ENCODE measurements around the gene CSF3R.
"Not testable (repeated sequence)": the region's sequence is repeated elsewhere in the genome, so short reads cannot be mapped to it uniquely, and the experiment has no call there.

The CSF3R gene

DNA sequence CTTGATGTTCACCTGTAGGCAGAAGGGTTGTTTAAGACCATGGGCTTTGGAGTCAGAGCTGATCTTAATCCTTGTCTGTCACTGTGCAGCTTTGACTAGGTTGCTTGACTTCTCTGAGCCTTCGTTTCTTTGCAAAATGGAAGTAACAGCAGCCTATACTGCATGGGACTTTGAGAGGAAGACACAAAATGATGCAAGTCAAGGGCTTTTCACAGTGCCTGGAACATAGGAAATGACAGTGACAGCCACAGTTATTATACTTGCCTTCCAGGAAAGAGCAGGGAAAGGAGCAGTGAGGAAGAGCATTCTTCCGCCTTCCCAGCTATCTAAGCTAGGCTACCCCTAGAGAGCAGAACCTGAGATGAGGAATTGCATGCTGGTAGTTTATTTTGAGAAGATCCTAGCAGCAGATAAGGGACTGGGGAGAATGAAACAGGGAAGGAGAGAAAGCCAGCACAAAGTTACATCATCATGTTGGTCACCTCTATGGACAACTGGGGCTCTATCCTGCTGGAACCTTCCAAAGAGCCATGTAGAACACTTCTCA is 3.1 kb downstream of the CSF3R start:
- Histone ChIP-seq H4K20me1 (ENCODE audit: control insufficient read depth, insufficient read depth, low read depth, low read length) (no peaks in the 10 kb centered on the region), H3K9me3 (ENCODE audit: control insufficient read depth, insufficient read depth, low read length) (no peaks in the 10 kb centered on the region), H3K27ac (ENCODE audit: low read depth, low read length) (no peak overlapping the region), H3K36me3 (ENCODE audit: control insufficient read depth, low read length) (no peaks in the 10 kb centered on the region), H3K79me2 (ENCODE audit: control insufficient read depth, low read length) (no peaks in the 10 kb centered on the region), H3K27me3 (ENCODE audit: control insufficient read depth, low read length) (peaks cover 4% of the 10 kb centered on the region), H3K4me2 (ENCODE audit: low read length) (no peak overlapping the region), H3F3A (ENCODE audit: control insufficient read depth, insufficient read depth) (peaks cover 7% of the 10 kb centered on the region; the same call in 1 of the 2 replicates), H3K4me1 (ENCODE audit: control insufficient read depth, low read length) (peaks cover 12% of the 10 kb centered on the region), H3K9me2 (replicated peaks; ENCODE audit: control insufficient read depth, low read length) (no peaks in the 10 kb centered on the region), H3K4me3 (ENCODE audit: low read length) (no peak overlapping the region)
- TF ChIP-seq, protein P1, sequence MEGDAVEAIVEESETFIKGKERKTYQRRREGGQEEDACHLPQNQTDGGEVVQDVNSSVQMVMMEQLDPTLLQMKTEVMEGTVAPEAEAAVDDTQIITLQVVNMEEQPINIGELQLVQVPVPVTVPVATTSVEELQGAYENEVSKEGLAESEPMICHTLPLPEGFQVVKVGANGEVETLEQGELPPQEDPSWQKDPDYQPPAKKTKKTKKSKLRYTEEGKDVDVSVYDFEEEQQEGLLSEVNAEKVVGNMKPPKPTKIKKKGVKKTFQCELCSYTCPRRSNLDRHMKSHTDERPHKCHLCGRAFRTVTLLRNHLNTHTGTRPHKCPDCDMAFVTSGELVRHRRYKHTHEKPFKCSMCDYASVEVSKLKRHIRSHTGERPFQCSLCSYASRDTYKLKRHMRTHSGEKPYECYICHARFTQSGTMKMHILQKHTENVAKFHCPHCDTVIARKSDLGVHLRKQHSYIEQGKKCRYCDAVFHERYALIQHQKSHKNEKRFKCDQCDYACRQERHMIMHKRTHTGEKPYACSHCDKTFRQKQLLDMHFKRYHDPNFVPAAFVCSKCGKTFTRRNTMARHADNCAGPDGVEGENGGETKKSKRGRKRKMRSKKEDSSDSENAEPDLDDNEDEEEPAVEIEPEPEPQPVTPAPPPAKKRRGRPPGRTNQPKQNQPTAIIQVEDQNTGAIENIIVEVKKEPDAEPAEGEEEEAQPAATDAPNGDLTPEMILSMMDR (IDR thresholded peaks at IDR 0.05; ENCODE audit: low read depth, low read length, poor library complexity, severe bottlenecking) = no peak
- no peak for TF ChIP-seq EZH2phosphoT487 (IDR thresholded peaks at IDR 0.05; ENCODE audit: borderline replicate concordance, low read length)

DNA sequence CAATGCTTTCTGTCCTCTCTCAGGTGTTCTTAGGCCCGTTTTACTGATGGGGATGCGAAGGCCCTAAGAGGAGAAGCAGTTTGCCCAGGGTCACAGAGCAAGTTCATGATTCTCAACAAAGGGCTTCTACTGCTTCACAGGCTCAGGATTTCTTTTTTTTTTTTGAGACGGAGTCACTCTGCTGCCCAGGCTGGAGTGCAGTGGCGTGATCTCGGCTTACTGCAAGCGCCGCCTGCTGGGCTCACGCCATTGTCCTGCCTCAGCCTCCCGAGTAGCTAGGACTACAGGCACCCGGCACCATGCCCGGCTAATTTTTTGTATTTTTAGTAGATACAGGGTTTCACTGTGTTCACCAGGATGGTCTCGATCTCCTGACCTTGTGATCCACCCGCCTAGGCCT is 5.1 kb downstream of the CSF3R start:
- H3K79me2 ChIP-seq (ENCODE audit: control insufficient read depth, low read length); H3K36me3 ChIP-seq (ENCODE audit: control insufficient read depth, low read length); H3K27ac ChIP-seq (ENCODE audit: low read depth, low read length); H3K4me3 ChIP-seq (ENCODE audit: low read length); H3K9me2 ChIP-seq (replicated peaks; ENCODE audit: control insufficient read depth, low read length); H3K27me3 ChIP-seq (ENCODE audit: control insufficient read depth, low read length); H3K9me3 ChIP-seq (ENCODE audit: control insufficient read depth, insufficient read depth, low read length); H3K4me2 ChIP-seq (ENCODE audit: low read length); H4K20me1 ChIP-seq (ENCODE audit: control insufficient read depth, insufficient read depth, low read depth, low read length); H3F3A ChIP-seq (ENCODE audit: control insufficient read depth, insufficient read depth): not testable (repeated sequence)
- H3K4me1 ChIP-seq (ENCODE audit: control insufficient read depth, low read length) = peaks cover 20% of the 10 kb centered on the region

DNA sequence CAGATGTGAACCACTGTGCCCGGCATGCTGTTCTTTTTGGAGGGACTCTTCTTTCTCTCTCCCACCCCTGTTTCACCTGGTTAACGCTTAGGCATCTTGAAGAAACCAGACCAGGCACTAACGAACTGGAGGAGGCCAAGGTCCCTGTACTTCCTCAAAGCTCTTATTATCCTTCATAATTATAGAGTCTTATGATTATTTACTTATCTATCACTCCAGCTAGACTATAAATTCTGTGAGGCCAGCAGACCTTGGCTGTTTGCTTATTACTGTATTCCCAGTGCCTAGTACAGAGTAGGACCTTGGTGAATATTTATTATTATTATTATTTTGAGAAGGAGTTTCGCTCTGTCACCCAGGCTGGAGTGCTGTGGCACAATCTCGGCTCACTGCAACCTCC is 5.8 kb downstream of the CSF3R start:
- peaks cover 4% of the 10 kb centered on the region for H3K27me3 ChIP-seq (ENCODE audit: control insufficient read depth, low read length)
- H4K20me1 ChIP-seq (ENCODE audit: control insufficient read depth, insufficient read depth, low read depth, low read length) = no peaks in the 10 kb centered on the region
- no peaks in the 10 kb centered on the region for H3K36me3 ChIP-seq (ENCODE audit: control insufficient read depth, low read length)
- TF ChIP-seq EZH2phosphoT487 (IDR thresholded peaks at IDR 0.05; ENCODE audit: borderline replicate concordance, low read length) = no peak
- TF ChIP-seq, protein P1 (IDR thresholded peaks at IDR 0.05; ENCODE audit: low read depth, low read length, poor library complexity, severe bottlenecking) = no peak
- H3F3A ChIP-seq (ENCODE audit: control insufficient read depth, insufficient read depth) = no peaks in the 10 kb centered on the region
- no peaks in the 10 kb centered on the region for H3K9me2 ChIP-seq (replicated peaks; ENCODE audit: control insufficient read depth, low read length)
- no peak overlapping the region for H3K4me2 ChIP-seq (ENCODE audit: low read length)
- no peaks in the 10 kb centered on the region for H3K79me2 ChIP-seq (ENCODE audit: control insufficient read depth, low read length)
- H3K4me1 ChIP-seq (ENCODE audit: control insufficient read depth, low read length) = peaks cover 14% of the 10 kb centered on the region
- H3K9me3 ChIP-seq (ENCODE audit: control insufficient read depth, insufficient read depth, low read length) = no peaks in the 10 kb centered on the region
- no peak overlapping the region for H3K4me3 ChIP-seq (ENCODE audit: low read length)
- H3K27ac ChIP-seq (ENCODE audit: low read depth, low read length) = no peak overlapping the region

DNA sequence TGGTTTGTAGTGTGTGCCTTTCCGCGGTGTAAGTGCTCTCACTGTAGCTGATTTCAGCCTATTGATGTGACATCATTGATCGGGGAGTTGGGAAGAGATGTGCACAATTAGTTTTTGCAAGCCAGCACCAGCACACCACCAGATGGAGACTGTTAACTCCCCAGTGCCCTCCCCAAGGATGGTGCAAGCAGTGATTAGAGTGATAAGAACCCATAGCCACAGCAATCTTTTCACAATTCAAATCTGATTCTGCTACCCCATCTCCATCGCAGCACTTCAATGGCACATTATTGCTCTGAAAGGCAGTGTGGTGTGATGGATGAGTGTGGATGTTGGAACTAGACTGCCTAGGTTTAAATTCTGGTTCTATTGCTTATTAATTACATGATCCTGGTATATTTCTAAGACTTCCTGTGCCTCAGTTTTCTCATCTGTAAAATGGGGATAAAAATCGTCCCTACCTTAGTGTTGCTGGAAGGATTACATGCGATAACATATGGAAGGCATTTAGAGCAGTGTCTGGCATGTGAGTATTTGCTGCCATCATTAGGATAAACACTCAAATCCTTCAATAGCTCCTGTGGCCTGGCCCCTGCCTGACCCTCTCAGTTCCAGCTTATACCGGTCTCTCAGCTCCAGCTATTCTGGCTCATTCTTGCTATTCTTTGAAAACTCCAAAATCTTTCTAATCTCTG is 6.7 kb downstream of the CSF3R start:
- Histone ChIP-seq H3K27ac (ENCODE audit: low read depth, low read length) (no peak overlapping the region), H3K9me3 (ENCODE audit: control insufficient read depth, insufficient read depth, low read length) (no peaks in the 10 kb centered on the region), H3K27me3 (ENCODE audit: control insufficient read depth, low read length) (peaks cover 4% of the 10 kb centered on the region), H3K9me2 (replicated peaks; ENCODE audit: control insufficient read depth, low read length) (no peaks in the 10 kb centered on the region), H3K4me3 (ENCODE audit: low read length) (no peak overlapping the region), H3K4me2 (ENCODE audit: low read length) (no peak overlapping the region), H3K79me2 (ENCODE audit: control insufficient read depth, low read length) (no peaks in the 10 kb centered on the region), H4K20me1 (ENCODE audit: control insufficient read depth, insufficient read depth, low read depth, low read length) (no peaks in the 10 kb centered on the region), H3F3A (ENCODE audit: control insufficient read depth, insufficient read depth) (no peaks in the 10 kb centered on the region), H3K4me1 (ENCODE audit: control insufficient read depth, low read length) (peaks cover 18% of the 10 kb centered on the region), H3K36me3 (ENCODE audit: control insufficient read depth, low read length) (no peaks in the 10 kb centered on the region)
- no peak for TF ChIP-seq EZH2phosphoT487 (IDR thresholded peaks at IDR 0.05; ENCODE audit: borderline replicate concordance, low read length)
- TF ChIP-seq, protein P1 (IDR thresholded peaks at IDR 0.05; ENCODE audit: low read depth, low read length, poor library complexity, severe bottlenecking) = no peak
